ENCODE data around the gene DISC1. TPM values are rescaled to one million over a fixed set of nuclear protein-coding genes. Genes with fewer than 3 reads are reported as not detected.

DISC1 gene
- total RNA-seq, 1 donor from 2014 or later, result 5.2 TPM

- H3K27ac Mint-ChIP-seq, result no peak overlapping the region
- peaks cover 21% of the 10 kb centered on the region for H3K4me1 Mint-ChIP-seq (ENCODE audit: low read depth)
- TF ChIP-seq CTCF (IDR thresholded peaks at IDR 0.05; ENCODE audit: unreplicated experiment), result no peak
- DNase-seq (ENCODE audit: low spot score, unreplicated experiment), result no peak
- peaks cover 4% of the 10 kb centered on the region for H3K9me3 Mint-ChIP-seq (ENCODE audit: low read depth)
- peaks cover 3% of the 10 kb centered on the region for H3K36me3 Mint-ChIP-seq (ENCODE audit: insufficient read depth)
- no peak overlapping the region for H3K4me3 Mint-ChIP-seq (ENCODE audit: low read depth)
- no peaks in the 10 kb centered on the region for H3K27me3 Mint-ChIP-seq
Measured at GRCh38 chr1:231796141-231796540, 169.6 kb downstream of the DISC1 start.

- Mint-ChIP-seq H3K9me3 (ENCODE audit: low read depth) (peaks cover 4% of the 10 kb centered on the region), H3K27ac (no peak overlapping the region), H3K4me3 (ENCODE audit: low read depth) (no peak overlapping the region), H3K36me3 (ENCODE audit: insufficient read depth) (peaks cover 7% of the 10 kb centered on the region), H3K4me1 (ENCODE audit: low read depth) (peaks cover 11% of the 10 kb centered on the region), H3K27me3 (no peaks in the 10 kb centered on the region)
- no peak for DNase-seq (ENCODE audit: low spot score, unreplicated experiment)
- TF ChIP-seq CTCF (IDR thresholded peaks at IDR 0.05; ENCODE audit: unreplicated experiment), result no peak
Measured at GRCh38 chr1:231799363-231799986, 172.9 kb downstream of the DISC1 start.

- no peak overlapping the region for H3K27ac Mint-ChIP-seq
- peaks cover 4% of the 10 kb centered on the region for H3K9me3 Mint-ChIP-seq (ENCODE audit: low read depth)
- H3K4me1 Mint-ChIP-seq (ENCODE audit: low read depth), result peaks cover 11% of the 10 kb centered on the region
- H3K27me3 Mint-ChIP-seq, result no peaks in the 10 kb centered on the region
- no peak for TF ChIP-seq CTCF (IDR thresholded peaks at IDR 0.05; ENCODE audit: unreplicated experiment)
- no peak for DNase-seq (ENCODE audit: low spot score, unreplicated experiment)
- no peak overlapping the region for H3K4me3 Mint-ChIP-seq (ENCODE audit: low read depth)
- H3K36me3 Mint-ChIP-seq (ENCODE audit: insufficient read depth), result peaks cover 7% of the 10 kb centered on the region
Measured at GRCh38 chr1:231800108-231800507, 173.5 kb downstream of the DISC1 start.

GRCh38 chr1:231801042-231801585 lies 174.5 kb downstream of the DISC1 start:
- no peak overlapping the region for H3K27ac Mint-ChIP-seq
- H3K27me3 Mint-ChIP-seq, result no peaks in the 10 kb centered on the region
- H3K9me3 Mint-ChIP-seq (ENCODE audit: low read depth), result peaks cover 4% of the 10 kb centered on the region
- H3K36me3 Mint-ChIP-seq (ENCODE audit: insufficient read depth), result peaks cover 7% of the 10 kb centered on the region
- H3K4me3 Mint-ChIP-seq (ENCODE audit: low read depth), result no peak overlapping the region
- peaks cover 8% of the 10 kb centered on the region for H3K4me1 Mint-ChIP-seq (ENCODE audit: low read depth)
- no peak for TF ChIP-seq CTCF (IDR thresholded peaks at IDR 0.05; ENCODE audit: unreplicated experiment)
- no peak for DNase-seq (ENCODE audit: low spot score, unreplicated experiment)

GRCh38 chr1:231803353-231803752 lies 176.8 kb downstream of the DISC1 start:
- Mint-ChIP-seq H3K36me3 (ENCODE audit: insufficient read depth) (peaks cover 7% of the 10 kb centered on the region), H3K4me3 (ENCODE audit: low read depth) (no peak overlapping the region), H3K27ac (no peak overlapping the region), H3K4me1 (ENCODE audit: low read depth) (peaks cover 6% of the 10 kb centered on the region), H3K9me3 (ENCODE audit: low read depth) (peaks cover 4% of the 10 kb centered on the region), H3K27me3 (no peaks in the 10 kb centered on the region)
- DNase-seq (ENCODE audit: low spot score, unreplicated experiment), result no peak
- no peak for TF ChIP-seq CTCF (IDR thresholded peaks at IDR 0.05; ENCODE audit: unreplicated experiment)

Measured in progenitor cell of endocrine pancreas (in vitro differentiated cells).